DMS 273 (cell line): Measurements from ENCODE around the gene CLMN.

Source experiments
- DNase-seq: peaks from one replicate; lab custom pipeline; 2025; ENCODE audit not compliant: unreplicated experiment; lab: John Stamatoyannopoulos, UW

The CLMN gene

GRCh38 chr14:95345032-95345431 is 25.3 kb upstream of the CLMN start:
- DNase-seq, result no peak

GRCh38 chr14:95344536-95344935 is 24.8 kb upstream of the CLMN start:
- DNase-seq, result no peak

DNA sequence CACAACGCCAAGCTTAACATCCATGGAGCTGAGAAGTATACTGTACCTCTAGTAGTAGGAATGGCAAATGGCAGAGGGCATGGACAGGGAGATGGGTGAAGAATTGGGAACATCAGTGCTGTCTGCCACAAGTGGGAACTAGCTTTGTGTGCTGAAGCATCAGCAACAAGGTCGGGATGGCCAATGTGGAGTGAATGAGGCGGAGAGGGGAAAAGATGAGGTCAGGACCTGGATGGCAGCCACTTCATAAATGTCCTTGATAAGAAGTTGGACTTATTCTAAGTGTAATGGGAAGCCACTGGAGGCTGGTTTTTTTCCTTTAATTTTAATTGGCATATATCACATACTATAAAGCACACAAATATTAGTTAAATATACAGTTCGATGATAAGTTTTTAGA is 21.9 kb upstream of the CLMN start:
- DNase-seq, result no peak

DNA sequence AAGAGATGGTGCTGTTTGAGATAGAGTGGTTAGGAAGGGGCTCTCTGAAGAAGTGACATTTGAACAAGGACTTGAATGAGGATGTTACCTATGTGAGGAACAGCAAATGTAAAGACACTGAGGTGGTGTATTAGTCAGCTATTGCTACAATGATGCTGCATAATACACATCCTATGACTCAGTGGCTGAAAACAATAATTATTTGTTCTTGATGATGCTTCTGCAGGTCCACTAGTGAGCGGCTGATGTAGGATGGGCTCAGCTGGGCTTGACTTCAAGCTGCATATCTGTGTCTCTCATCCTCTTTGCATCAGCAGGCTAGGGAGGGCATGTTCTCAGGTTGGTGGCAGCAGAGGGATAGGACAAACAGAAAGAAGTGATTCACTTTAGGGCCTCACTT is 21.4 kb upstream of the CLMN start:
- no peak for DNase-seq

GRCh38 chr14:95340201-95340697 is 20.5 kb upstream of the CLMN start:
- peak; percentile 74 for DNase-seq

GRCh38 chr14:95339301-95339865 is 19.7 kb upstream of the CLMN start:
- no peak for DNase-seq

- DNase-seq, result no peak
These were observed 18.7 kb upstream of the CLMN start for GRCh38 chr14:95338436-95338835.

- DNase-seq, result no peak
These were observed 17.4 kb upstream of the CLMN start for GRCh38 chr14:95337041-95337595.

- DNase-seq, result no peak
These were observed 16.6 kb upstream of the CLMN start for GRCh38 chr14:95336192-95336760.

DNA sequence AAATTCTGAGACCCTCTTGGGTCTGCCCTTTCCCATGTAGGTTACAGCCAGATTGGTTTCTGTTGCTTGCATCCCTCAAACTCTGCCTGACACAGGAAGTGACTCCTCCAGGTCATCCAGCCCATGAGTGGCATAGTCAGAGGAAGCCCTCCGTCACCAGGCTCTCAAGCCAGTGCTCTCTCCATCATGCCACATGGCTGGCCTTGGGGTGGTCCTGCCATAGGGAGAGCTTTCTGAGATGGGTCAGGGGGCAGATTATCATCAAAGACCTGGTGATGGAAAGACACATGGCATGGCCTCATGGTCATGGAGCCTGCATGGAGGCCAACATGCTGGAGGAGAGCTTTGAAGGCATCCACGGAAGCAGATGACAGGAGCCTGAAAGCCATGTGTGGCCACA is 15.4 kb upstream of the CLMN start:
- DNase-seq, result no peak

GRCh38 chr14:95334044-95334443 is 14.3 kb upstream of the CLMN start:
- DNase-seq, result no peak

DNA sequence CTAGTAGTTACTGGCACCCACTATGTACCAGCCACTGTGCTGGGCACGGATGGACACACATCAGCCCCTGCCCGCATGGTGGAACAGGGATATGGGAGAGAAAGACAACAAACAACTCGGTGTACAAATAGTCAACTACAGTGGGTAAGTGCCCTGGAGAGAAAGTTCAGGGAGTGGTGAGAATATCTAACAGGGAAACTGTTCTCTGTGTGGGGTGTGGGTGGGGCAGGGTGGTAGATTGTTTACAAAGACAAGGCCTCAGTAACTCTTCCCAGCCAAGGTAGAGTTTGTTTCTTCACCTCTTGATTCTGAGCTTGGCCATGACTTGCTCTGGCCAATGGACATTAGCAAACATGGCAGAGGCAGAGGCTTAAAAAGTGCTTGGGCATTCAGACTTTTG is 12.9 kb upstream of the CLMN start:
- no peak for DNase-seq

- no peak for DNase-seq
These were observed 12.2 kb upstream of the CLMN start for GRCh38 chr14:95331708-95332408.

GRCh38 chr14:95330591-95331370 is 11.1 kb upstream of the CLMN start:
- no peak for DNase-seq

DNA sequence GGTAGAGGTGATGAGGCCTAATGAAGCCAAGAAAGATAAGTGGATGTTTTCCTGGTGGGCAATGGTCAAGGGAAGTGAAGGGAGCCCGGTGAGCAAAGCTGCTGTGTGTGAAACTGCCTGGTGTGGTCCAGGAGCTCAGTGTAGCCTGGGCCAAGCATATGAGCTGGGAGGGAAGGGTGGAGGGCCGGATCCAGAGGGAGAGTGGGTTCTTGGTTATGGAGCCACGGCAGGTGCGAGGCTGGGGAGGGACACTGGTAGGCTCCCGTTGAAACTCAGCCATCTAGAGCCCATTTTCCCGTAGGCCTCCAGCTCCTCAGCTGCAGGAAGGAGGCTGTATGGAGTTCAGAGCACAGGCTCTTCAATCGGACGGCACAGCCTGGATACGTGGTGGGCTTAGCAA is 10.2 kb upstream of the CLMN start:
- DNase-seq, result no peak

GRCh38 chr14:95328729-95329503 is 9.2 kb upstream of the CLMN start:
- no peak for DNase-seq

DNA sequence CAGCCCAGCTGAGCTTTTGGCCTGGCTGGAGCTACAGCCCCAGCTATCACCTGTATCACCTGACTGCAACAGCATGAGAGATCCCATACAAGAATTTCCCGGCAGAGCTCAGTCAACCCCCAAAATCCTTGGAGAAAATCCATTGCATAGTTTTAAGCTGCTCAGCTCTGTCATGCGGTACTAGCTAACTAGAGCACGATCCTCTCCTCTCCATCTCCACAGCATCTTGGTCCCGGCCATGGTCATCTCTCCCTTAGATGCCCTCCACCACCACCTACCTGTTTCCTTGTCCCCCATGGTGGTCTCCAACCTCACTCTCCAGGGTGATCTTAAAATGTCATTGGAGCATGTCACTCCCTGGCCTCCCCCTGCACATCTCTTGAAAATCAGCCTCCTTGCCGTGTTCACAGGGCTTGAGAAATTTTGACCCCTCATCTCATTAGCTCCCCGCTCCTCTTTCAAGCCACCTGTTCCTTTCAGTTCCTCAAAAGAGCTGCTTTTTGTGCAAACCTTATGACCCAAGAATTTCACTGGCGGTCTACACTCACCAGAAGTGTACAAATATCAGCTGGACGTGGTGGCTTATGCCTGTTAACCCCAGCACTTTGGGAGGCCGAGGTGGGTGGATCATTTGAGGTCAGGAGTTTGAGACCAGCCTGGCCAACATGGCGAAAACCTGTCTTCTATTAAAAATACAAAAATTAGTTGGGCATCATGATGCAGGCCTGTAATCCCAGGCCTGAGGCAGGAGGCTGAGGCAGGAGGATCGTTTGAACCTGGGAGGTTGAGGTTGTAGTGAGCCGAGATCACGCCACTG is 8.1 kb upstream of the CLMN start:
- DNase-seq, result no peak

GRCh38 chr14:95326987-95327386 is 7.3 kb upstream of the CLMN start:
- DNase-seq, result no peak

GRCh38 chr14:95323917-95324316 is 4.2 kb upstream of the CLMN start:
- no peak for DNase-seq

GRCh38 chr14:95323361-95323760 is 3.7 kb upstream of the CLMN start:
- DNase-seq, result no peak
